ENCODE measurements around the gene SMIM1. TPM values are rescaled to one million over a fixed set of nuclear protein-coding genes. Genes with fewer than 3 reads are reported as not detected.

SMIM1 gene
- total and polyA plus RNA-seq, 2 experiments from 2014 or later = 3.2 to 7.2 TPM

DNA sequence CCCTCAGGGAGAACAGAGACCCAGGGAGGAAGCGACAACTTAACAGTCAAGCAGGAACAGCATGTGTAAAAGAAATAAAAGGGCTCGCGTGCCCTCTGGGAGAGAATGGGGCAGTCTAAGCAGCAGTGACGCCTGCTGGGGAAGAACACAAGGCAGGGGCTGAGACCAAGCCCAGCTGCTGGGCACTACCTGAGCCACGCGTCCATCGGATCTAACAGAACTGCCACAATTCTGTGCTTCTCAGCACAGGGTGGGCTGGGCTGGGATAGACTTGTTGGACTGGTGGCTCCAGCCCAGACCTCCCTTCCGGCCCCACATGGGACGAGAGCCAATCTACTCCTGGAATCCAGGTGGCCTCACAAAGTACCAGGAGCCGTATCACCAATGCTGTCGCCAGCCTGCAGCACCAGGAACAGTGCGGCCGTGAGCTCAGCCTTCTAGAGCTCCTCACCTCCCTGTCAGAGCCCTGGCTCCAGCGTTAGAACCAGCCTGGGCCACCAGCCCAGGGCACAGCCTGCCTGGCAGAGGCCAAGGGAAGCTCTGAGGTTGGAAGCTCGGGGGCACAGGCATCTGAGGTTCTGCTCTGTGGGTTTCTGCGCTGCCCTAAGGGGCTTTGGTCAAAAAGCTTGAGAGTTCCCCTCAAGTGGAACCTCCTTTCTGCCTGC lies 16.3 kb downstream of the SMIM1 start:
- H3K79me2 ChIP-seq (replicated peaks; ENCODE audit: insufficient read depth) = peaks cover 53% of the 10 kb centered on the region
- peaks cover 43% of the 10 kb centered on the region for H3K4me1 Mint-ChIP-seq
- no peaks in the 10 kb centered on the region for H3K9me3 Mint-ChIP-seq
- peaks cover 6% of the 10 kb centered on the region for H3K36me3 ChIP-seq (ENCODE audit: insufficient read depth)
- ATAC-seq = no peak
- peaks cover 21% of the 10 kb centered on the region for H3K4me1 ChIP-seq (ENCODE audit: insufficient read depth)
- no peak overlapping the region for H2AFZ ChIP-seq
- H3F3A ChIP-seq (replicated peaks; ENCODE audit: low read depth) = peaks cover 5% of the 10 kb centered on the region; the same call in 1 of the 2 replicates
- no peaks in the 10 kb centered on the region for H3K27me3 ChIP-seq (ENCODE audit: insufficient read depth)
- peak overlapping the region; percentile 63; the same call in 1 of the 2 replicates for H3K27ac ChIP-seq (ENCODE audit: low read depth)
- H3K4me2 ChIP-seq = no peak overlapping the region
- no peaks in the 10 kb centered on the region for H3K9me2 ChIP-seq (ENCODE audit: insufficient read depth)
- H4K20me1 ChIP-seq (replicated peaks; ENCODE audit: insufficient read depth) = no peaks in the 10 kb centered on the region; the same call in 1 of the 2 replicates
- peaks cover 24% of the 10 kb centered on the region for H3K27me3 Mint-ChIP-seq (ENCODE audit: insufficient read depth, low read depth, poor library complexity)
- DNase-seq (ENCODE audit: low spot score) = no peak
- no peak overlapping the region for H3K4me3 ChIP-seq
- no peak for TF ChIP-seq CREB1 (CRISPR knock-in tag; IDR thresholded peaks at IDR 0.05; ENCODE audit: low read depth)
- TF ChIP-seq, protein P1, sequence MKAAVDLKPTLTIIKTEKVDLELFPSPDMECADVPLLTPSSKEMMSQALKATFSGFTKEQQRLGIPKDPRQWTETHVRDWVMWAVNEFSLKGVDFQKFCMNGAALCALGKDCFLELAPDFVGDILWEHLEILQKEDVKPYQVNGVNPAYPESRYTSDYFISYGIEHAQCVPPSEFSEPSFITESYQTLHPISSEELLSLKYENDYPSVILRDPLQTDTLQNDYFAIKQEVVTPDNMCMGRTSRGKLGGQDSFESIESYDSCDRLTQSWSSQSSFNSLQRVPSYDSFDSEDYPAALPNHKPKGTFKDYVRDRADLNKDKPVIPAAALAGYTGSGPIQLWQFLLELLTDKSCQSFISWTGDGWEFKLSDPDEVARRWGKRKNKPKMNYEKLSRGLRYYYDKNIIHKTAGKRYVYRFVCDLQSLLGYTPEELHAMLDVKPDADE (IDR thresholded peaks at IDR 0.05) = no peak
- no peak for TF ChIP-seq NANOG (IDR thresholded peaks at IDR 0.05; ENCODE audit: borderline replicate concordance)
- TF ChIP-seq, protein P2, sequence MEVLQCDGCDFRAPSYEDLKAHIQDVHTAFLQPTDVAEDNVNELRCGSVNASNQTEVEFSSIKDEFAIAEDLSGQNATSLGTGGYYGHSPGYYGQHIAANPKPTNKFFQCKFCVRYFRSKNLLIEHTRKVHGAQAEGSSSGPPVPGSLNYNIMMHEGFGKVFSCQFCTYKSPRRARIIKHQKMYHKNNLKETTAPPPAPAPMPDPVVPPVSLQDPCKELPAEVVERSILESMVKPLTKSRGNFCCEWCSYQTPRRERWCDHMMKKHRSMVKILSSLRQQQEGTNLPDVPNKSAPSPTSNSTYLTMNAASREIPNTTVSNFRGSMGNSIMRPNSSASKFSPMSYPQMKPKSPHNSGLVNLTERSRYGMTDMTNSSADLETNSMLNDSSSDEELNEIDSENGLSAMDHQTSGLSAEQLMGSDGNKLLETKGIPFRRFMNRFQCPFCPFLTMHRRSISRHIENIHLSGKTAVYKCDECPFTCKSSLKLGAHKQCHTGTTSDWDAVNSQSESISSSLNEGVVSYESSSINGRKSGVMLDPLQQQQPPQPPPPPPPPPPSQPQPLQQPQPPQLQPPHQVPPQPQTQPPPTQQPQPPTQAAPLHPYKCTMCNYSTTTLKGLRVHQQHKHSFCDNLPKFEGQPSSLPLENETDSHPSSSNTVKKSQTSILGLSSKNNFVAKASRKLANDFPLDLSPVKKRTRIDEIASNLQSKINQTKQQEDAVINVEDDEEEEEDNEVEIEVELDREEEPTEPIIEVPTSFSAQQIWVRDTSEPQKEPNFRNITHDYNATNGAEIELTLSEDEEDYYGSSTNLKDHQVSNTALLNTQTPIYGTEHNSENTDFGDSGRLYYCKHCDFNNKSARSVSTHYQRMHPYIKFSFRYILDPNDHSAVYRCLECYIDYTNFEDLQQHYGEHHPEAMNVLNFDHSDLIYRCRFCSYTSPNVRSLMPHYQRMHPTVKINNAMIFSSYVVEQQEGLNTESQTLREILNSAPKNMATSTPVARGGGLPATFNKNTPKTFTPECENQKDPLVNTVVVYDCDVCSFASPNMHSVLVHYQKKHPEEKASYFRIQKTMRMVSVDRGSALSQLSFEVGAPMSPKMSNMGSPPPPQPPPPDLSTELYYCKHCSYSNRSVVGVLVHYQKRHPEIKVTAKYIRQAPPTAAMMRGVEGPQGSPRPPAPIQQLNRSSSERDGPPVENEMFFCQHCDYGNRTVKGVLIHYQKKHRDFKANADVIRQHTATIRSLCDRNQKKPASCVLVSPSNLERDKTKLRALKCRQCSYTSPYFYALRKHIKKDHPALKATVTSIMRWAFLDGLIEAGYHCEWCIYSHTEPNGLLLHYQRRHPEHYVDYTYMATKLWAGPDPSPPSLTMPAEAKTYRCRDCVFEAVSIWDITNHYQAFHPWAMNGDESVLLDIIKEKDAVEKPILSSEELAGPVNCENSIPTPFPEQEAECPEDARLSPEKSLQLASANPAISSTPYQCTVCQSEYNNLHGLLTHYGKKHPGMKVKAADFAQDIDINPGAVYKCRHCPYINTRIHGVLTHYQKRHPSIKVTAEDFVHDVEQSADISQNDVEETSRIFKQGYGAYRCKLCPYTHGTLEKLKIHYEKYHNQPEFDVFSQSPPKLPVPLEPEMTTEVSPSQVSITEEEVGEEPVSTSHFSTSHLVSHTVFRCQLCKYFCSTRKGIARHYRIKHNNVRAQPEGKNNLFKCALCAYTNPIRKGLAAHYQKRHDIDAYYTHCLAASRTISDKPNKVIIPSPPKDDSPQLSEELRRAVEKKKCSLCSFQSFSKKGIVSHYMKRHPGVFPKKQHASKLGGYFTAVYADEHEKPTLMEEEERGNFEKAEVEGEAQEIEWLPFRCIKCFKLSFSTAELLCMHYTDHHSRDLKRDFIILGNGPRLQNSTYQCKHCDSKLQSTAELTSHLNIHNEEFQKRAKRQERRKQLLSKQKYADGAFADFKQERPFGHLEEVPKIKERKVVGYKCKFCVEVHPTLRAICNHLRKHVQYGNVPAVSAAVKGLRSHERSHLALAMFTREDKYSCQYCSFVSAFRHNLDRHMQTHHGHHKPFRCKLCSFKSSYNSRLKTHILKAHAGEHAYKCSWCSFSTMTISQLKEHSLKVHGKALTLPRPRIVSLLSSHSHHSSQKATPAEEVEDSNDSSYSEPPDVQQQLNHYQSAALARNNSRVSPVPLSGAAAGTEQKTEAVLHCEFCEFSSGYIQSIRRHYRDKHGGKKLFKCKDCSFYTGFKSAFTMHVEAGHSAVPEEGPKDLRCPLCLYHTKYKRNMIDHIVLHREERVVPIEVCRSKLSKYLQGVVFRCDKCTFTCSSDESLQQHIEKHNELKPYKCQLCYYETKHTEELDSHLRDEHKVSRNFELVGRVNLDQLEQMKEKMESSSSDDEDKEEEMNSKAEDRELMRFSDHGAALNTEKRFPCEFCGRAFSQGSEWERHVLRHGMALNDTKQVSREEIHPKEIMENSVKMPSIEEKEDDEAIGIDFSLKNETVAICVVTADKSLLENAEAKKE (CRISPR knock-in tag; IDR thresholded peaks at IDR 0.05) = no peak
- TF ChIP-seq JUNB (IDR thresholded peaks at IDR 0.05; ENCODE audit: unreplicated experiment) = no peak
- TF ChIP-seq, protein P3, sequence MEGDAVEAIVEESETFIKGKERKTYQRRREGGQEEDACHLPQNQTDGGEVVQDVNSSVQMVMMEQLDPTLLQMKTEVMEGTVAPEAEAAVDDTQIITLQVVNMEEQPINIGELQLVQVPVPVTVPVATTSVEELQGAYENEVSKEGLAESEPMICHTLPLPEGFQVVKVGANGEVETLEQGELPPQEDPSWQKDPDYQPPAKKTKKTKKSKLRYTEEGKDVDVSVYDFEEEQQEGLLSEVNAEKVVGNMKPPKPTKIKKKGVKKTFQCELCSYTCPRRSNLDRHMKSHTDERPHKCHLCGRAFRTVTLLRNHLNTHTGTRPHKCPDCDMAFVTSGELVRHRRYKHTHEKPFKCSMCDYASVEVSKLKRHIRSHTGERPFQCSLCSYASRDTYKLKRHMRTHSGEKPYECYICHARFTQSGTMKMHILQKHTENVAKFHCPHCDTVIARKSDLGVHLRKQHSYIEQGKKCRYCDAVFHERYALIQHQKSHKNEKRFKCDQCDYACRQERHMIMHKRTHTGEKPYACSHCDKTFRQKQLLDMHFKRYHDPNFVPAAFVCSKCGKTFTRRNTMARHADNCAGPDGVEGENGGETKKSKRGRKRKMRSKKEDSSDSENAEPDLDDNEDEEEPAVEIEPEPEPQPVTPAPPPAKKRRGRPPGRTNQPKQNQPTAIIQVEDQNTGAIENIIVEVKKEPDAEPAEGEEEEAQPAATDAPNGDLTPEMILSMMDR (conservative IDR thresholded peaks at IDR 0.05; ENCODE audit: low read depth in 2 of 2) = no peak
- TF ChIP-seq STAT1 (IDR thresholded peaks at IDR 0.05; ENCODE audit: unreplicated experiment) = no peak
- TF ChIP-seq, protein P4, sequence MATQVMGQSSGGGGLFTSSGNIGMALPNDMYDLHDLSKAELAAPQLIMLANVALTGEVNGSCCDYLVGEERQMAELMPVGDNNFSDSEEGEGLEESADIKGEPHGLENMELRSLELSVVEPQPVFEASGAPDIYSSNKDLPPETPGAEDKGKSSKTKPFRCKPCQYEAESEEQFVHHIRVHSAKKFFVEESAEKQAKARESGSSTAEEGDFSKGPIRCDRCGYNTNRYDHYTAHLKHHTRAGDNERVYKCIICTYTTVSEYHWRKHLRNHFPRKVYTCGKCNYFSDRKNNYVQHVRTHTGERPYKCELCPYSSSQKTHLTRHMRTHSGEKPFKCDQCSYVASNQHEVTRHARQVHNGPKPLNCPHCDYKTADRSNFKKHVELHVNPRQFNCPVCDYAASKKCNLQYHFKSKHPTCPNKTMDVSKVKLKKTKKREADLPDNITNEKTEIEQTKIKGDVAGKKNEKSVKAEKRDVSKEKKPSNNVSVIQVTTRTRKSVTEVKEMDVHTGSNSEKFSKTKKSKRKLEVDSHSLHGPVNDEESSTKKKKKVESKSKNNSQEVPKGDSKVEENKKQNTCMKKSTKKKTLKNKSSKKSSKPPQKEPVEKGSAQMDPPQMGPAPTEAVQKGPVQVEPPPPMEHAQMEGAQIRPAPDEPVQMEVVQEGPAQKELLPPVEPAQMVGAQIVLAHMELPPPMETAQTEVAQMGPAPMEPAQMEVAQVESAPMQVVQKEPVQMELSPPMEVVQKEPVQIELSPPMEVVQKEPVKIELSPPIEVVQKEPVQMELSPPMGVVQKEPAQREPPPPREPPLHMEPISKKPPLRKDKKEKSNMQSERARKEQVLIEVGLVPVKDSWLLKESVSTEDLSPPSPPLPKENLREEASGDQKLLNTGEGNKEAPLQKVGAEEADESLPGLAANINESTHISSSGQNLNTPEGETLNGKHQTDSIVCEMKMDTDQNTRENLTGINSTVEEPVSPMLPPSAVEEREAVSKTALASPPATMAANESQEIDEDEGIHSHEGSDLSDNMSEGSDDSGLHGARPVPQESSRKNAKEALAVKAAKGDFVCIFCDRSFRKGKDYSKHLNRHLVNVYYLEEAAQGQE (IDR thresholded peaks at IDR 0.05; ENCODE audit: unreplicated experiment) = no peak
- no peak for TF ChIP-seq EZH2phosphoT487 (IDR thresholded peaks at IDR 0.05; ENCODE audit: unreplicated experiment)
- TF ChIP-seq ZNF114 (CRISPR knock-in tag; IDR thresholded peaks at IDR 0.05) = no peak
- TF ChIP-seq POLR2AphosphoS5 (IDR thresholded peaks at IDR 0.05; ENCODE audit: low read depth) = no peak
- no peak for TF ChIP-seq EZH2 (IDR thresholded peaks at IDR 0.05; ENCODE audit: low read depth, unreplicated experiment)
- no peak for TF ChIP-seq ZNF331 (CRISPR knock-in tag; IDR thresholded peaks at IDR 0.05; ENCODE audit: low read depth)
- peaks cover 63% of the 10 kb centered on the region for H3K36me3 Mint-ChIP-seq (ENCODE audit: low read depth)
- H3K27ac Mint-ChIP-seq = peak overlapping the region; percentile 66
- H3K4me3 Mint-ChIP-seq = no peak overlapping the region

Data from GM23338 (cell line).